ENCODE measurements around the gene ZNF564.

Gene ZNF564

DNA sequence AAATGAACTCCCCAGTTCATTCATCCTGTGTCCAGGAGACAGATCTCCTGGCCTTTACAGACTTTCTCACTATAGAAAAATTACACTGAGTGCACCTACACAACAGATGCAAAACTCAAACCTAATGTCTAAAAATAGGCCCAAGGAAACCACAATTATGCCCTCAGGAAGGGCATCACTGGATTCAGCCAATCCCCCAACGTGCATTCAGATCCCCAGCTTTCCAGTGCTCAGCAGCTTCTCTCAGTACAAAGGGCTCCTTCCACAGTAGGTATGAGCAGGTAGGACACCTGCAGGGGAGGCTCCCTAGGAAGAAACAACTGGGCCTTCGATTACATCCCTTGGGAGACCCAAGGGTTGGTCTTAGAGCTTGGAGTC, 68.8 kb downstream of the ZNF564 start:
- no peaks in the 10 kb centered on the region for H3K27me3 ChIP-seq (ENCODE audit: control insufficient read depth in 1 of 2, insufficient read depth in 2 of 2, low read length in 2 of 2)

DNA sequence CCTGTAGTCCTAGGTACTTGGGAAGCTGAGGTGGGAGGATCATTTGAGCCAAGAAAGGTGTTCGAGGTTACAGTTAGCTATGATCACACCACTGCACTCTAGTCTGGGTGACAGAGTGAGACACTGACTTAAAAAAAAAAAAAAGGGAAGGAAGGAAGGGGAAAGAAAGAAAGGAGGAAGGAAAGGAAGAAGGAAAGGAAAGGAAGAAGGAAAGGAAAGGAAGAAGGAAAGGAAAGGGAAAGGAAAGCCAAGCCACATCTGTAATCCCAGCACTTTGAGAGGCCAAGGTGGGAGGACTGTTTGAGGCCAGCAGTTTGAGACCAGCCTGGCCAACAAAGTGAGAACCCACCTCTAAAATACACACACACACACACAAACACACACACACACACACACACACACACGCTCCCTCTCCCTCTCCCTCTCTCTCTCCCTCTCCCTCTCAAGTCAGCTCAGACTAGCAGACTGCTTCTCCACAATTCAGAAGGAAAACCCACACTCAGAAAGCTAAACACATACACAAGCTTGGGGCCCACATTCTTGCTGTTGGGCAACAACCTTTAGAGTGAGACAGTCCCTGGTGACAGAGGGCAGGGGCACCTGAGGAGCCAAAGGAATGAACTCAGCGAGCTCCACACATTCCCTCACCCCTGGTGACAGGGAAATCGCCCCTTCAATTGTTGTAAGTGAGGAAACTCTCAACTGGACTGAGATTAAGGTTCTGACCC, 69.3 kb downstream of the ZNF564 start:
- Histone ChIP-seq H3K36me3 (ENCODE audit: control insufficient read depth in 2 of 2, insufficient read depth in 2 of 2, low read length in 2 of 2) (no peaks in the 10 kb centered on the region), H3K27ac (ENCODE audit: low read length) (no peak overlapping the region), H3K9ac (ENCODE audit: low read length in 2 of 2) (no peak overlapping the region), H3K27me3 (ENCODE audit: control insufficient read depth in 1 of 2, insufficient read depth in 2 of 2, low read length in 2 of 2) (no peaks in the 10 kb centered on the region), H3K9me3 (ENCODE audit: control insufficient read depth in 2 of 2, low read length in 2 of 2) (no peaks in the 10 kb centered on the region), H3K4me3 (ENCODE audit: low read length in 2 of 2) (no peak overlapping the region), H3K4me1 (ENCODE audit: control insufficient read depth, insufficient read depth, low read length) (peaks cover 6% of the 10 kb centered on the region)

More for the DNA sequence above, 68.8 kb downstream of the ZNF564 start:
- H3K36me3 ChIP-seq (ENCODE audit: control insufficient read depth in 2 of 2, insufficient read depth in 2 of 2, low read length in 2 of 2) = no peaks in the 10 kb centered on the region
- peaks cover 6% of the 10 kb centered on the region for H3K4me1 ChIP-seq (ENCODE audit: control insufficient read depth, insufficient read depth, low read length)
- H3K4me3 ChIP-seq (ENCODE audit: low read length in 2 of 2) = no peak overlapping the region
- H3K9ac ChIP-seq (ENCODE audit: low read length in 2 of 2) = no peak overlapping the region
- no peak overlapping the region for H3K27ac ChIP-seq (ENCODE audit: low read length)
- H3K9me3 ChIP-seq (ENCODE audit: control insufficient read depth in 2 of 2, low read length in 2 of 2) = no peaks in the 10 kb centered on the region

DNA sequence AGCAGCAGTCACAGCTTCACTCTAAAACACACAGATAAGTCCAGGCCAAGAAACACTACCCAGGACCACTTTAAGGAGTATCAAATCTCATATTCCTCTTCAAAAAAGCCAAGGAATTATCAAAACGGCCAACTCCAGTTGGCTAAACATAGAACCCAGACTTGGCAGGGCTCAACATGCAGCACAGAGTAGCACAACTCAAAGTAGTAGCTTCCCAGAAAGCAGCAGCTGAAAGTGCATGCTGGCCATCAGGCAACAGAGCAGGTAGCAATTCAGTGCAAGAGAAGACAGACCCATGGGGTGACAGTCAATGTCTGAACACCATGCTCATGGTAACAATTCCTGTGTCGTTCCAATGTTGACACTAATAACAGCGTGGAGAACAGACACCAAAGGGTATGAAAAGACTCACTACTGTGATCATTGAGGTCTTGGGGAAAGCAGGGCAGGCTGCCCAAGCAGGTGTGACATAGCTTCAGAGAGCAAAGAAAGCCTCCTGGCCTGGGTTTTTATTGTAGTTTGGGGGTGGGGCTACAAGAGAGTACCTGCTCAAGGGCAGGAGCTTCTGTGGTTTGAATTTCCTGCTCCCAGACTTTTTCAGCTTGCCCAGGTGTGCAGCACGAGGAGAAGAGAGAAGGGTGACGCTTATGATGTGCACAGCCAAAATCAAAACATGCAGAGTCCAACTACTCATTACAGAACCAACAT, 72.9 kb downstream of the ZNF564 start:
- H3K9ac ChIP-seq (ENCODE audit: low read length in 2 of 2) = no peak overlapping the region
- H3K27me3 ChIP-seq (ENCODE audit: control insufficient read depth in 1 of 2, insufficient read depth in 2 of 2, low read length in 2 of 2) = no peaks in the 10 kb centered on the region
- no peaks in the 10 kb centered on the region for H3K9me3 ChIP-seq (ENCODE audit: control insufficient read depth in 2 of 2, low read length in 2 of 2)
- H3K4me3 ChIP-seq (ENCODE audit: low read length in 2 of 2) = no peak overlapping the region
- H3K27ac ChIP-seq (ENCODE audit: low read length) = no peak overlapping the region
- no peaks in the 10 kb centered on the region for H3K36me3 ChIP-seq (ENCODE audit: control insufficient read depth in 2 of 2, insufficient read depth in 2 of 2, low read length in 2 of 2)
- H3K4me1 ChIP-seq (ENCODE audit: control insufficient read depth, insufficient read depth, low read length) = no peaks in the 10 kb centered on the region
